DMS153 treated with DMSO at 0.1 percent for 48 hours (cell line): Measurements from ENCODE around the gene KRT6A.
A peak's percentile ranks its signal among the peaks of the same experiment; 100 is the strongest.
"Not testable (repeated sequence)": the region's sequence is repeated elsewhere in the genome, so short reads cannot be mapped to it uniquely, and the experiment has no call there.

Source experiments
- DNase-seq: peaks from one replicate; lab custom pipeline; 2025; ENCODE audit not compliant: unreplicated experiment; lab: John Stamatoyannopoulos, UW

KRT6A gene

DNA sequence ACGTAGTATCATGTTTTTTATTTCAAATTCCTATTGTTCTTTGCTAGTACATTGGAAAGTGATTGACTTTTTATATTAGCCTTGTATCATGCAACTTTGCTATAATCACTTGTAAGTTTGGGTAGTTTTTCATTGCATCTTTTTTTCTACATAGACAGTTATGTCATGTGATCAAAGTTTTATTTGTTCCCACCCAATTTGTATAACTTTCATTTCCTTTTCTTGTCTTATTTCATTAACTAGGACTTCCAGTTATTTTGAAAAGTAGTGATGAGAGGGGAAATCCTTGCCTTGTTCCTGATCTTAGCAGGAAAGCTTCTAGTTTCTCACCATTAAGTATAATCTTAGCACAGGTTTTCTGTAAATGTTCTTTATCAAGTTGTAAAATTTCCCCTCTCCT lies 9.8 kb upstream of the KRT6A start:
- no peak for DNase-seq

DNA sequence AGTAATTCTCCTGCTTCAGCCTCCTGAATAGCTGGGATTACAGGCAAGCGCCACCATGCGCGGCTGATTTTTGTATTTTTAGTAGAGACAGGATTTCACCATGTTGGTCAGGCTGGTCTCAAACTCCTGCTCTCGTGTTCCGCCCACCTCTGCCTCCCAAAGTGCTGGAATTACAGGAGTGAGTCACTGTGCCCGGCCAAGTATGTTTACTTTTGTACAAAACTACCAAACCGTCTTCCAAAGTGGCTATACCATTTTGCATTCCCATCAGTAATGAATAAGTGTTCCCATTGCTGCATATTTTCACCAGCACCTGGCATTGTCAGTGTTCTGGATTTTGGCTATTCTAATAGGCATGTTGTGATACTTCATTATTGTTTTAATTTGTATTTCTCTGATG lies 8.4 kb upstream of the KRT6A start:
- DNase-seq: no peak

- DNase-seq: not testable (repeated sequence)
These were observed 7.5 kb upstream of the KRT6A start for GRCh38 chr12:52500574-52500973.

GRCh38 chr12:52499806-52500560 lies 6.9 kb upstream of the KRT6A start:
- no peak for DNase-seq

GRCh38 chr12:52498946-52499345 lies 5.9 kb upstream of the KRT6A start:
- no peak for DNase-seq

GRCh38 chr12:52497975-52498374 lies 4.9 kb upstream of the KRT6A start:
- DNase-seq: no peak

DNA sequence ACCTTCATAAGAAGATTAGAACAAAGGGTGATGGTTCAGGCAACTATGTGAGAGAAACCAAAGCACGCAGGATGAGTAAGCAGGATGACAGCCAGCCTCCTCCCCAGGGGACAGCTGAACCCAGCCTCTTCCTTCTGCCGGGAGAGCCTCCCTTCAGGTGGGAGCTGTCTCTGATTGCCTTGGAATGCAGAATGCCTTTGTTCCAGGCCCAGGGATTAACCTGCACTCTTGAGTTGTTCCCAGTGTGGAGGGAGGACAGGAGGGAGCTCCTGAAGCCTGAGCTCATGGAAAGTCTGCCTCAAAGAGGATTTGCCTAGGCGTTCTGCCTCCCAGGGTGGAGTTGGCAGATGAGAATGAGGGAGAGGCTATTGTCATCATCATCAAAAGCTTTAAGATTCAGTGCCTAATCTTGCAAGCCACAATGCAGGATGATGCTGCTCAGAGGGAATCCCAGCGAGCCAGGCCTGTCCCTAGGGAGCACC lies 3.6 kb upstream of the KRT6A start:
- DNase-seq: no peak

- DNase-seq: no peak
These were observed 3.0 kb upstream of the KRT6A start for GRCh38 chr12:52496054-52496453.

DNA sequence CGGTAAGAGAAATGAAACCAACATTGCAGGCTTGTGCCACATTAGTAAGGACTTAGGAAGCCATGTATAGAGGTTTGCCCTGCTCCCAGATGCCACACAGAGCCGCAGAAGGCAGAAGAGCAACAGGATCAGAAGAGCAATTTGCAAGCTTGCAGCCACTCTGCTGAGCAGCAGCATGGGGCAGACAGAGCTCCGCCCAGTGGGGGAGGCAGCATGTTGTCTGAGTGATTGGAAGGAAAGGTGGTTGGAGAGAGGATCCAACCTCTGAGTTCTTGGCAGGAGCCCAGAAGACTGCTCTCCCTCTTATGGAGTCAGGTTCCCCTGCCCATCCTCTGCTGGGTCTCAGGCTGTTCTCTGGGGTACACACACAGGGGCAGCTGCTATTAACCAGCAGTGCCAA lies 2.3 kb upstream of the KRT6A start:
- DNase-seq: peak; percentile 41

DNA sequence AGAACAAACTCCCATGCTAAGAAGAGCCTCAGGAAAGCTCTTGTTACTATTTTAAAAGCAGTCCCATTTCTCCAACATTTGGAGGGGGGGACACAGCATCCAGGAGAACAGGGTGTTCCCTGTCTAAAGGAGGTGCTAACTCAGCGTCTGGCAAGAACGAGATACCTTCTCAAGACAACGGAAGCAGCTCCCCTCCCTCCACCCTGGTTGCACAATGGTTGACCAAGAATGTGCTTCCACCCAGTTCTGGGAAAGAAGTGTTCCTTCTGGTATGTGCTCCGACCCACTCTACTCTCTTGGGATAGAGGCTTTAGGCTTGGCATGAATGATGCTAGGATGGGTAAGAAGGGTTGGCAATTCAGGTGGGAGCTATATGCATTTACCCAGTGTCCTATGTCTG lies 1.5 kb upstream of the KRT6A start:
- no peak for DNase-seq

- DNase-seq: no peak
These were observed 1.0 kb upstream of the KRT6A start for GRCh38 chr12:52494100-52494499.

DNA sequence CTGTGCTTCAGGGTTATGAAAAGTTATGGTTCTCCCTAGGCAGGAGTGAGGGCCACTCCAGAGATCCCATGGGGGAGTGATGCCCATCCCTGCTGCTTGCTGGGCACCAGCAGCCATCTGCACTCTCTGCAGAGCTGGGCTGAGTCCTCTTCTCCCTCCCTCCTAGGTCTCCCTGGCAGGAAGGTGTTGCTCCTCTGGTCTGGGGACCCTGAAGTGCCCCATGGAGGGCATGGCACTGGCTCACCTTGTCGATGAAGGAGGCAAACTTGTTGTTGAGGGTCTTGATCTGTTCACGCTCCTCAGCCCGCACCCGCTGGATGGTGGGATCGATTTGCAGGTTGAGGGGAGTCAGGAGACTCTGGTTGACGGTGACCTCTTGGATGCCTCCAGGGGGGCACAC lies 652 bp downstream of the KRT6A start:
- not testable (repeated sequence) for DNase-seq

GRCh38 chr12:52491495-52491894 lies 1.6 kb downstream of the KRT6A start:
- DNase-seq: not testable (repeated sequence)

DNA sequence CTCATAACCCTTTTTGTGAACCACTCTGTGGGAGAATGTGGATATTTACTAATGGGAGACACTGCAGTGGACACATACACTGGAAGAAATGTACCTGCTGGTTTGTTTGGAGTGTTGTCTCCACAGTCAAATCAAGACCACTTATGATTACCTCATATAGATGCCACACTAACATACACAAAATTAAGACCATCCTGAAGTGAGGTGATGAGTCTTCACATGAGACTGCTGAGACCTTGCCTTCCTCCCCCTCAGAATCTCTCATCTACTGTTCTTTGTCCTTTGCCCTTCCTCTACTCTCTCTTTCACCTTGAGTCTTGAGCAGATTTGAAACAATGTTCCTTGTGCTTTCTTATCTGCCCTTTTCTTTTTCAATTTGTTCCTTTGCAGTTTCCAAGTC lies 4.3 kb downstream of the KRT6A start:
- no peak for DNase-seq

GRCh38 chr12:52487744-52488443 lies 5.2 kb downstream of the KRT6A start:
- DNase-seq: not testable (repeated sequence)

DNA sequence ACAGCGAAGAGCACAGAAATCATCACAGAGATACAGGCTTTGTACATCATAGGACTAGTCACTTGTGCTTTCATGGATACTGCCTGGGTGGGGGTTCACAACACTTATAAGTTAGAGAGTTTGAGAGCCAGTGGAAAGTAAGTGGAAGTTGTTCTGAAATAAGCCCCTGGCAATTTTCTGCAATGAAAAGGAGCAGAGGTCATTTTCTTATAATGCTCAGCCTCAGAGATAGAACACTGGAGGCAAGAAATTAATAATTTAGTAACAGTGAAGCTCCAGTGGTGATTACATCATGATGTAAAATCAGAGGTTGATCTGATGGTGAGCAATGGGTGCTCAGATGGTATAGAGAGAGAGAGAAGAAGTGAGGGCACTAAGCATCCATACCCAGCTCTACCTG lies 5.8 kb downstream of the KRT6A start:
- no peak for DNase-seq

- DNase-seq: no peak
These were observed 6.6 kb downstream of the KRT6A start for GRCh38 chr12:52486166-52487105.

DNA sequence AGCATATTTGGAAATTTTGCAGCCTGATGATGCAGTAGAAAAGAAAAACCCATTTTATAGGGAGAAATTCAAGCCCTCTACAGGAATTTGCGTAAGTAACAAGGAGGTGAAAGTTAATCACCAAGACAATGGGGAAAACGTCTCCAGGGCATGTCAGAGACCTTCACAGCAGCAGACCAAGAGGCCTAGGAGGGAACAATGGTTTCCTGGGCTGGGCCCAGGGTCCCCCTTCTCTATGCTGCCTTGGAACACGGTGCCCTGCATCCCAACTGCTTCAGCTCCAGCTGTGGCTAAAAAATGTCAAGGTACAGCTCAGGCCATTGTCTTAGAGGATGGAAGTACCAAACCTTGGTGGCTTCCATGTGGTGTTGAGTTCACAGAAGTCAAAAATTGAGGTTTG lies 13.0 kb downstream of the KRT6A start:
- no peak for DNase-seq

GRCh38 chr12:52477651-52478050 lies 15.4 kb downstream of the KRT6A start:
- DNase-seq: no peak

GRCh38 chr12:52474212-52474611 lies 18.8 kb downstream of the KRT6A start:
- no peak for DNase-seq

GRCh38 chr12:52473768-52474167 lies 19.3 kb downstream of the KRT6A start, which contains the start of gene KRT6C:
KRT6C (minus strand) TSS chr12:52473805; CDS start chr12:52473737, 68 bp downstream.
- DNase-seq: no peak
